Measurements from ENCODE around the gene CAVIN3.

- no peak for TF ChIP-seq CTCF (IDR thresholded peaks at IDR 0.05)
- TF ChIP-seq POLR2AphosphoS5 (IDR thresholded peaks at IDR 0.05) = no peak
- TF ChIP-seq POLR2A (IDR thresholded peaks at IDR 0.05) = no peak
Measured at GRCh38 chr11:6334806-6335205, 14.5 kb upstream of the CAVIN3 start.
